GM21381 (cell line): ENCODE results near the gene MICAL2.

Source experiments
- ATAC-seq: cut with Tn5 transposase; IDR thresholded peaks from one replicate; pipeline ENCODE4 v1.9.1; 2021; ENCODE audit warnings: mild to moderate bottlenecking, moderate library complexity; ENCODE audit not compliant: unreplicated experiment

MICAL2 gene

DNA sequence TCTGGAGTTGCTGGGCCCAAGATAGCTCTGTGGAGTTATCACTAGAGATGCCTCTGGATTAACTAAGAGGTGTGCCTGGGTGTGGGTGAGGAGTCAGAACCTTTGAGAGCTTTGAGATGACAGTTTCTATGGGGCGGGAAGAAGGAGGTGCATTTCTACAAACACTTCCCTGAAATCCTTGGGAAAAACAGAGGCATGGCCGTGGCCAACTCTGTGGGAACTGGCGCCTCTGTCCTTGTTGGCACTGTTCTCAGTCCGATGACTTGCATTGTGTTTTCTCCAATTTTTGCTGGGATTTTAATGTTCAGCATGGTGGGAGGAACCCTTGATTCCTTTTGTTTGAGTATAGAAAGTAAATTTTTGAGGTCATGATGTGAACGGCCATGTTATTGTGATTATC, 151.2 kb downstream of the MICAL2 start:
- ATAC-seq, result no peak

DNA sequence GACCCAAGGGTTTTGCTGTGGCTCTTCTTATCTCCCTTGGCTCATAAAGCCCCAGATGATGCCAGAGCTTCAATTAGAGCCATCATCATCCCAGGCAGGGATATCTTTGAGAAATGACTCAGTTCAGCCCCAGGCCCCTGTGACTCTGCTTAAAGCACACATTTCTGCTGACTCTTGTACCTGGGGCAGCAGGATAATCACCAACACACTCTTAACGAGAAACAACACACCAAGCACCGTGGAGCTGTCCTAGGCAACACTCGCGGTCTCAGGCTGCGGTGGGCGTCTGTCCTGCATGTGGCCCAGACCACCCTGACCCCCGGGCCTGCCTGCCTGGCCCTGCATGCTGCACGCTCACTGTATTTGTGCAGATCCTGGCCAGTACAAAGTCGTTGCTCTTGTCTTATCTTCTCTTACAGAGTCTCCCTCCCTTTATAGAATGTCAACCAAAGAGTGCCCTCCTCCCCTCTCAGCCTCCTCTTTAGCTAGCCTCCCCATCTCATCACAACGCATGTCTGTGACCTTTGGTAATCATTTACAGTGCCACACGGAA, 152.8 kb downstream of the MICAL2 start:
- no peak for ATAC-seq

DNA sequence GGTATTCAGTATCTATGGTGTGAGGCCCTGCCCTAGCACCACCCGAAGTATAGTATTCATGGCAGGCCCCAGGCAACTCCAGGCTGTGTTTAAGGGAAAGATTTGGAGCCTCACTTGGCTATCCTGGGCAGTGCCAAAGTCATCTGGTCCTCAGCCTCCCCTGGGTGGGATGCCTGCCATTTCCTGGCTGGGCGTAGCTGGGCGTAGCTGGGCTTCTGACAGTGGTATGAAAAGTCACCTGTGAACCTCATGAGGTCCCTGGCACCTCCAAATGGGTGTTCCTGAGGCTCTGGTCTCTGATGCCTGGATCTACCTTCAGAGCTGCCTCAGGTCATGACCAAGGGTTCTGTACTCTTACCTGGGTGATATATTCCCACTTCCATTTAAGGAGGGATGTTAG, 154.0 kb downstream of the MICAL2 start:
- ATAC-seq, result no peak

DNA sequence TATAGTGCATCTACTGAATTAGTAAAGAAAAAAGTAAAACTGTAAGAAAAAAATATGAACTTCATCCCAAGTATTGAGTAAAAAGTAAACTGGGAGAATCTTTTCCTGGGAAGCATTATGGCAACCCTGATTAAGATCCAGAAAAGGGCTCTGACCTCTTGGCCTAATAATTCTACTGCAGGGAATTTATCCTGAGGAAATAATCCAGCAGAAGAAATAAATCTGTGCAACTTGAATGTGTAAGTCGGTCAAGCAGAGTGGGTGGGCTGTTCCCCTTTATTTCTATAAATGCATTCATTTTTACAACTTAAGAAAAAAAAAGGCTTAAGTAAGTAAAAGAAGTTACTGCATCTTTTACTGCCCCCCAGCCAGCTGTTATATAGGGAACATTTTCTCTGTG, 155.7 kb downstream of the MICAL2 start:
- ATAC-seq, result no peak

DNA sequence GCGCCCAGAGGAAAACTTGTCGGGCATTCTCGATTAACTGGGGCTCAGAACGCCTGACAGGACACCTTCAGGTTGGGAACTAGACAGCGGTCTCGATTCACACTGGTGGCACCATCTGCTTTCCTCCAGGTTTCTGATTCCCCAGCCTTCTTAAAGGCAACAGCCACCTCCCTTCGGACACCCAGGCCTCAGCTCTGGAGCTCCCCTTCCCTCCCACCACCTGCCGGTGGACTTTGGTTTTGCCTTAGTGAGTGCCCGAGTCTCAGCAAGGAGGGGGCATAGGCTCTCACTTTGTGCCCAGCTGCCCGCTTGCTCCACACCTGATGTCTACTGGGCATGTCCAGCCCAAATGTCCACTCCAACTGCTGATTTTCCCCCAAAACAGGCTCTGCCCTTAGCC, 156.6 kb downstream of the MICAL2 start:
- no peak for ATAC-seq

DNA sequence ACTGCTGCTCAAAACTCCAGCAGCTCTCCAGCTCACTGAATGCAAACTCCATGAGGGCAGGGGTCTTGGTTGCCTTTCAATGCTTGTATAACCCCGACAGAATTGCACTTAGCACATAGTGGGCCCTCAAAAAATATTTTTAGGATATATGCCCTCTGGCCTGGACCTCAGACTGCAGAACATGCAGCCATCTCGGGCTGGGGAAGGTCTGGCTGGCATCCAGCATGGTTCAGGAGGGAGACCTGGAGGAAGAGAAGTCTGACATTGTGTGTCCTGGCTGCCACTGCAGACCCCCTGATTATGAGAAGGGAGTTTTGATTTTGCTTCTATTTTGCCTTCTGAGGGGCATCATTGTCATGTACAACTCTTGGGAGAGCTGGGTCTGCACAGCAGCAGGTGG, 157.5 kb downstream of the MICAL2 start:
- ATAC-seq, result no peak

DNA sequence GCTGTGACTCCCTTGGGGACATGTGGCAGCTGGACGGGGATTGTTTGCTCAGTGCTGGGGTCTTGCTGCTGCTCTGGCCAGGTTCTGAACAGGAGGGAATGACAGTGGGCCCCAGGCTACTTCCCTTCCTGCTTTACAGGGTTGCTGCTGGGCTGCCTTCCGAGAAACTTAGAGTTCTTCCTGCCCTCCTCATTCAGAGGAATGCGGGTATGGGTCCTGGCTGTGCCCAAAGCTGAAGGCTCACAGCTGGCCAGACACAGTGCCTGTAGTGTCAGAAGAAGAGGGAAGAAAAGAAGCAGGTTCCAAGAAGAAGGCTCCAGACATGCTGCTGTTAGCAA, 158.7 kb downstream of the MICAL2 start:
- ATAC-seq, result no peak

DNA sequence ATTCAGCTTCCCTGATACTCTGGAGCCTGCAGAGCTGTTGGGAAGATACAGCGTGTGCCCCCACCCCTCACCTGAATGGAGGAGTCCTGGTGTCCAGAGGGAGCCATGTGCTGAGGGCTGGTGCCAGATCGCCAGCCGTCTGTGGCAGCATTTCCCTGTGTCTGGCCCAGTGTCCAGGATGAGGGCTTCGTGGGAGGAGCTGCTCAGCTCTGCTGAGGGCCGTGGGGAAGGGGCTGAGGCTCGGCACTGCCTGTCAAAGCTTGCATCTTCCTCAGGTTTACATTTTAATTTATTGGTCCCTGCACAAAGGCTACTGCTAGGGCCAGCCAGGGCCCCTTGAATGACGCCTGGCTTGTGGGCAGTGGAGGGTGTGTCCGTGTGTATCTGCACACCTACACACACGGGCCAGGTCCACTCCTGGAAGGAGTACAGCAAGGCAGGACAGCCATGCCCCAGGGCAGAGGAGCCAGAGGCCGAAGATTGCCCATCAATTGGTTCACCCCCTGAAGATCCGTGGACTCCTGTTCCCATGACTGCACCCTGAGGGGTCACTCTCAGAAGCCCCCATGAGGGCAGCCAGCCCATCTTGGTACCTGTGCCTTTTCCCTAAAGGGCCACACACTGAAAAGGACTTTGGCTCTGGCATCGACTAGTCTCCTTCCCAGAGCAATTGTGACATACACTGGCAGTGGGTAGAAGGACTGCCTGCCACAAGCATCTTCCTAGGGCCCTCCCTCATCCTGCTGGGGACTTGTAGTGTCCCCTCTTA, 159.2 kb downstream of the MICAL2 start:
- no peak for ATAC-seq

DNA sequence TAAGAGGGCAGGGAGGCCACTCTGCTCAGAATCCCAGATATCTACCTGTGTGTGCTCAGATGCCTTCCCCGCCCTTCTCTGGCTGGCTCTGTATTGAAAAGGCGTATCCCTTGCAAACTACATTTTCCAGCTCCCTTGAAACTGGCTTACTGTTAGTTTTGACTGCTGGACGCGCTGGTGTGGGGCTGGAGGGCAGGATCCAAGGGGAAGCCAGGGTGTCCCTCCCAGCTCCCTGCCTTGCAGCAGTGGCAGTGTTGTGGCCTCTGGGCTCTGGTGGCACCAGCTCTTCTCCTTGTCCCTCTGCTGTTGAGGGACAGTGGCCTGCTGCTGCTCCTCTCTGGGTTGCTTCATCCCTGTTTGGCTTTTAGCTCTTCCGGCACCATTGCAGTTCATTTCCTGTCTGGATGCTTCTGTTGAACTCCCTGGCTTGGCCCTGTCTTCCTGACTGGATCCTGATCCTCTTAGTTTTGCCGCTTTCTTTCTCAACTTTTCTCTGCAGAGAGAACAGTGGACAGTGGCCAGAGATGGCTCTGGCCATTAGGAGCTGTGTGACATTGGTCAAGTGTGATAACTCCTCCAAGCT, 159.9 kb downstream of the MICAL2 start:
- no peak for ATAC-seq

DNA sequence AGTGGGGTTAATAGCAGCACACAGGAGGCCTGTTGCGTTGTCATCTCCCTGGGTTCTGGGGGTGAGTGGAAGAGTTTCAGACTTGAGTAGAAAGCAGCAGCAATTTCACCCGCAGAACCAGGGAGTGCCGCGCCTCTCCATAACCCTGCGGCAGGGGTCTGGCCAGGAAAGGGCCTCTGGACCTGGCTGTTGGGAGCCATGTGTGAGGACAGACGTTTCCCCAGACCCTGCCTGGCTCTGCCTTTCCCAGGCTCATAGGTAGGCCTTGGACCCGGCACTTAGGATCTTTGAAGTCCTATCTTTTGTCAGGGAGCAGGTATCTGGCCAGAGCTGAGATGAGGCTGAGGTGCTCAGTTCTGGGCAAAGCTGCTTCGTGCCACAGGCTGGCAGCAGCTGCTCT, 160.4 kb downstream of the MICAL2 start:
- no peak for ATAC-seq

DNA sequence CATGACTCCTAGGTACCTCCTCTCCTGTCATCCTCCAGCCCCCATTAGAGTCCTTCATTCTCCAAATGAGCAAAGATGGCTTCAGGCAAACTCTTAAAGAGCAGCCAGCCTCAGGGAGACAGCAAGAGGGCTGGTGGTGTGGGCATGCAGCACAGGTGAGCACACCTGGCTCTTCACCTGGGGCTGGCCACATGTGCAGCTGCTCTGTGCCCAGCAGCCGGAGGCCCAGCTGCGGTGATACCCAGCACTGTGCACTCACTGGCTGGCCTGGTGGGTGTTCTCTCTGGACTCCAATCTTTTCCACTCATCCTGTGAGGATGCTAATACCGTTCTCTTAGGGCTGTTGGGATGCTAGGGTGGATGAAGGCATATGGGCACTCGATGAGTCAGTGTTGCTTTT, 160.9 kb downstream of the MICAL2 start:
- no peak for ATAC-seq

DNA sequence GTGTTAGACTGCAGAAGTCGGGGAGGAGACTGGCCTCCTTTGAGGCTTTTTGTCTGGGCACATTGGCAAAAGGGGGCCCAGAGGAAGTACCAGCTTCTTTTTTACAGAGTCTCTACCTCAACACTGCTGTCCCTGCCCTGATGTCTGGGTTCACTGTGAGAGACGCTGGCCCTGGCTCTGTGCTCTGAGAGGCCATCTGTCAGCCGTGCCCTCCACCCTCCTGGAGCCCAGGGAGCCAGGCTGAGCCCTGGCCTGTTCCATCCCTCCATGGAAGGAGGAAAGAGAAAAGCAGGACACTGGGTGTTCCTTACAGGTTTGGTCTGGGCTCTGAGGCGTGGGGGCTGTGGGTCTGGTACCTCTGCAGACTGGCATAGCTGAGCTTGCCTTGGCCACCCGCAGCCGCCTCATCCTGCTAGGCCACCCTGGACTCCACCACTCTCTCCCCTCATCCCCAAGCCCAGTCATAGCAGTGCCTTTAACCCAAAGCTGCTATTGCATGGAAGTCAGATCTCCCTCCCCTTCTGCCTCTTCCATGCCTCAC, 161.5 kb downstream of the MICAL2 start:
- no peak for ATAC-seq

DNA sequence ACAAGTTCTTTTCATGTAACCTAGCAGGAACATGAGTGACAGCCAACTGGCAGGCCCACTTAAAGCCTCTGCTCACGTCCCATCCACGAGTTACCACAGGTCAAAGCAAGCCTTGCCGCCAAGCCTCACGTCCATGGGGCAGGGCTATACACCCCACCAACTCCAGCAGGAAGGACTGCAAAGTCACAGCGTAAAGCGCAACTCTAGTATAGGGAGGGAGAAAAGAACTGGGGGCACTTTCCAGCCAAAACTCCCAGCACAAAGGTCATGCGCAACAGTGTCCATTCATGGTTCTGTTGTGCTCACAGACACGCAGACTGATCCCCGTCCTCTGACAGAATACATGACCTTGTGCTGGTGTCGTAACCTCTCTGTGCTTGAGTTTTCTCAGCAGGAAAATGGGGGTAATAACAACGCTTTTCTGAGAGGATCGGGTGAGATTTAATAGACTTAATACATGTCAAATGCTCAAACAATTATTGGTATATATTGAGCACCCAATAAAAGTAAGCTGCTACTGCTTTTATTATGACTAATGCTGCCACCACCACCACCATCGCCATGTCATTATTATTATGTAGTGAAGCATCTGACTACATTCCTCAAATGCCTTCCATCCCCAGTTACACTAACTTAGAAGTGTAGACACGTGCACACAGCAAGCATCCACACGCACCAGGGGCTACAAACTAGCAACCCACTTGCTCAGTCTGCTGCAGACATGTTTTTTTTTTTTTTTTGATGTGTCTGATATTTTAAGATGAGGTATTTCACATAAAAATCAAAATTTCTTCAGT, 162.6 kb downstream of the MICAL2 start:
- no peak for ATAC-seq

DNA sequence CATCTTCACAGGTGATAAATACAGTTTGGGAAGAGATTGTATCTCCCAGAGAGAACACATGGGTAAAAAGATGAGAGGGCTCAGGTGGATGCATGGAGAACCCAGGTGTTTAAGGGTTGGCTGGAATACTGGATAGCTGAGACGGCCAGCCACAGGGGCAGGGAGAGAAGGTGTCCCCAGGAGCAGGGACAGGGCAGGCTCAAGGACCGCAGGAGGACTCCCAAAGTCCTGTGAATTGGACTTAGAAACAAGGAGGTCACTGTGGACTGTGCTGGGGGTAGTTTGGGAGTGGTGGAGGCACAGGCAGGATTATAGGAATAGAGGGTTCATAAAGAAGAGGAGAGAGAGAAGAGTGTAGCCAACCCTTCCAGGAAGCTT, 163.2 kb downstream of the MICAL2 start:
- no peak for ATAC-seq

DNA sequence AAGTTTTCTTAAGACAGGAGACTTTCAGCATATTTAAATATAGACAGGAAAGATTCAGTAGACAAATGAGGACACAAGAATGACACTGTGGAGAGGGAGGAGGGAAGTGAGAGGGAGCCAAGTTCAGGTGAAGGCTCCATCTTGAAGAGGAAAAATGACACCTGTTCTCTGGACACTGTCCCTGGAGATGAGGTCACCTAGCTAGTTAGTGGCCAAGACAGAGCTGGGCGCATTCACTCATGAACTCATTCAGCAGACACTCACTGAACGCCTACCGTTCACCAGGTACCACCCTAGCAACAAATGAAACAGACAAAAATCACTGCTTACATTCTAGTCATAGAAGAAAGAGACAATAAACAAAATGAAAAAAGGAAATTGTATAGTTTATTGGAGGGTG, 163.7 kb downstream of the MICAL2 start:
- no peak for ATAC-seq

DNA sequence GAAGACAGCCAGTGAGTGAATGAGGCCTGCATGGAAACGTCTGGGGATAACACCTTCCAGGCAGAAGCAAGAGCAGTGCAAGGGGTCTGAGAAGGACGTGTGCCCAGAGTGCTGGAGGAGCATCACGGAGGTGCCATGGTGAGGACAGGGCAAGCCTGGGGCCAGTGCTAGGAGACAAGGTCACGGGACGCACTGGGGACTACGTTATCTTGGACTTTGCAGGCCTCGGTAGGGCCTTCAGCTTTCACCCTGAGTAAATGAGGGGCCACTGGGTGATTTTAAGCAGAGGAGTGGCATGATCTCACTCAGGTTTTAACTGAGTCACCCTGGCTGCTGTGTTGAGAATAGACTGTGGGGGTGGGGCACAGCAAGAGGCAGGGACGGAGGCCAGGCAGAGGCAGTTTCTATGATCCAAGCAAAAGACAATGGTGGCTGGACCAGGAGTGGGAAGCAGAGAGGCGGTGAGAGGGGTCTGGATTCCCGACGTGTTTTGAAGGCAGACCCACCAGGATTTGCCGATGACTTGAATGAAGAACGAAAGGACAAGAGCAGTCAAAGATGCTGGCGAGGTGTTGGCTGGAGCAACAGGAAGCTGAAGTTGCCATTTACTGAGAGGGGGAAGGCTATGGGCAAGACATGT, 164.3 kb downstream of the MICAL2 start:
- ATAC-seq, result no peak

DNA sequence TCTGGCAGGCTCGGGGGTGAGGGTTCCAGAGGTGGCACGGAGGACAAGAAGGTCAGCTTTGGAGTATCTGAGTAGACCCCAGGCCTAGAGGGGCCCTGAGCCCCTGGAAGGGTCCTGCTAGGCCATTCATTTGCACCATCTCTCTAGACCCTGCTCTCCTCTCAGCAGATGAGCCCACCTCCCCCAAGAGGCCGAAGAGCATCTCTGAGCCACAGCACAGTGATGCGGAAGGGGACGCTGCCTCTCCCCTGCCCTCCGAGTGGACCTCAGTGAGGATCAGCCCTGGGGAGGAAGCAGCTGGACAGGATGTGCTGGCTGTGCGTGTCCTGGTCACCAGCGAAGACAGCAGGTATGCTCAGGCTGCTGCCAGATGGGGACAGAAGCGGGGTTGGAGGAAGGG, 165.4 kb downstream of the MICAL2 start:
- ATAC-seq, result no peak

DNA sequence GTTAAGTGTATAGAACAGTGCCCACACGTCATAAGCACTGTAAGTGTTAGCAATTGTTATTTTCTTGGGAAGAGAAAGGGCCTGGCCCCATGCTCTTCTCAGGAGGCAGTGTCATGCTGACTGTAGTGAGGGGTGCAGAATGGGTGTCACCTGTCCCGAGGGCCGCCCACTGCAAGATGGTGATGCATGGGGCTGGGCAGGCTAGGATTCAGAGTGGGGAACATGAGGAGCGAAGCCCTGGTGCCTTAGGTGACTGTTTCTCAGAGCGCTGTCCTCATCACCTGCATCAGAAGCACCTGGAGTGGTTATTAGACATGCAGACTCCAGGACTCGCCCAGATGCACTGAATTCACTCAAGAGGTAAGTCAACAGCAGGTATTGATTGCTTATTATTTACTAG, 166.0 kb downstream of the MICAL2 start:
- ATAC-seq, result no peak

DNA sequence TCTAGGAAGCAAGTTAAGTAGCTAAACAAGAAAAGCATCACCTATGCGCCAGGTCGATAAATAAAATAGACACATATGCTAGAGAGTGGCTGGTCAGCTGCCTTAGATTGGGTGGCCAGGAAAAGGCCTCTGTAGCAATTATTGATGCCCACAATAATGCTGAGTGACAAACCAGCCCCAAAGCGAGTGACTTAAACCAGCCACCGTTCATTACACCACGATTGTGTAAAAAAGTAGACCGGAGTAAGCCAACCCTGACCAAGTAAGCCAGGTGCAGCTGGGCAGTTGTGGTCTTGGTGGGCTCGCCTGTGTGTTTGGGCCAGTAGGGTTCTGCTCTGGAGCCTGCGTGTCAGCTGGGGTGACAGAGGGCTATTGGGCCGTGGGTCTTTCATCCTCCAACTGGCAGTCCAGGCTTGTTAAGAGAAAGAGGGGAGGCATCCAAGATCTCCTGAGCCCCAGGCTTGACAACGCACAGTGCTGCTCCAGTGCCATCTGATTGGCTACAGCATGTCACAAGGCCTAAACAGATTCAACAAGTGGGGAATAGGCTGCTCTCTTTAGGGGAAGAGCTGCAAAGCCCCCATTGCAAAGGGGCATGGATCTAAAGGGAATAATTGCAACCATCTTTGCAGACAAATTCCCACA, 166.6 kb downstream of the MICAL2 start:
- ATAC-seq, result no peak

DNA sequence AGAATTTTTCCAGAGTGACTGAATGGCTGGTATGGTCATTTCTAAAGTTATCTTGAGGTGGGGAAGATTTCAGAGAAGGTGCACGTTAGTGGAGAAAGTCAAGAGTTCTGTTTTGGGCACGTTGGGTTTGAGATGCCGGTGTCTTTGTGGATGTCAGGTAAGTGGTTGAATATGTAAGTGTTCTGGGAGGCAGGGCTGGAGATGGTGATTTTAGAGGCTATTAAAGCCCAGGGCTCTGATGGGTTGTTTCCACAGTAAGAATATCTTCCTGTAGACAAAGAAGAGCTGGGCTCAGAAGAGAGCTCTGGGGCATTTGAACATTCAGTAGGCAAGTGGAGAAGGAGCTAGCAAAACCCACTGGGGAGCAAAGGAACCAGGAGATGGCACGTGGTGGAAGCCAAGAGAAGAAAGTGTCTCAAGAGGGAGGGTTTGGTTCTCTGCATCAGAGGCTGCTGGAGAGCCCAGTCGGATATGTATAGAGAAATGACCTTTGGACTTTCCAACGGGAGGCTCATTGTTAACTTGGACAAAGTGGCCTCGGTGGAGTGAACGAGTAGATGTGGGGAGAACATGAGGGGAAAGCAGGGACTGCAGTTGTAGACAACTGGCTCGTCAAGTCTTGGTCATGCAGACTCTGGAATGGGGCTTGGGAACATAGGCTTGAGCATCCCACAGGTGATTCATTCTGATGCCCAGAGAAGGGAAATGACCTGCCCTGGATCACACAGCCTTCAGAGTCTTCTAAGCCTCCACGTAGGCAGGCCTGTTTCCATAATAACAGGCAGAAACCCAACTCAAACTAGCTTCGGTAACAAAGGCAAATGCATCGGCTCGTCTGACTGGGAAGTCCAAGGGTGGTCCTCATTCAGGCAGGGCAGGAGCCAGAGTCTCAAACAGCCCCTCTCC, 168.6 kb downstream of the MICAL2 start:
- ATAC-seq, result no peak
